ENCODE measurements around the gene CLEC10A.

- TF ChIP-seq CREB1 (CRISPR knock-in tag; IDR thresholded peaks at IDR 0.05; ENCODE audit: low read depth) (no peak), EZH2 (IDR thresholded peaks at IDR 0.05; ENCODE audit: low read depth, unreplicated experiment) (no peak), CTCF (conservative IDR thresholded peaks at IDR 0.05; ENCODE audit: low read depth in 2 of 2) (no peak), POLR2AphosphoS5 (IDR thresholded peaks at IDR 0.05; ENCODE audit: low read depth) (no peak)
Measured at GRCh38 chr17:7063518-7064094, 16.4 kb downstream of the CLEC10A start.

Data from GM23338 (cell line).